HUES64 (cell line): Measurements from ENCODE around the gene MRTO4.

Source experiments
- H3K27ac ChIP-seq: 2 replicates; pipeline ENCODE4 v1.7.0; 2013; ENCODE audit warnings: low read depth, low read length, inconsistent platforms
- H3K27me3 ChIP-seq: 2 replicates; pipeline ENCODE4 v1.6.1; 2013; ENCODE audit warnings: mild to moderate bottlenecking, low read length; ENCODE audit not compliant: insufficient read depth
- H3K36me3 ChIP-seq: 2 replicates; pipeline ENCODE4 v1.6.1; 2013; ENCODE audit warnings: mild to moderate bottlenecking, low read length; ENCODE audit not compliant: insufficient read depth
- H3K4me1 ChIP-seq: 2 replicates; pipeline ENCODE4 v1.6.1; 2013; ENCODE audit warnings: mild to moderate bottlenecking, low read length, moderate library complexity; ENCODE audit not compliant: insufficient read depth
- H3K4me3 ChIP-seq: 2 replicates; pipeline ENCODE4 v1.5.1; 2013; ENCODE audit warnings: mild to moderate bottlenecking, low read length, moderate library complexity
- H3K9ac ChIP-seq: 2 replicates; pipeline ENCODE4 v1.6.1; 2013; ENCODE audit warnings: mild to moderate bottlenecking, low read depth, low read length
- H3K9me3 ChIP-seq: 2 replicates; pipeline ENCODE4 v1.6.1; 2013; ENCODE audit warnings: low read depth, low read length; ENCODE audit not compliant: insufficient read depth
- WGBS: fragments of 150-250, 120-280 bp; methylation state at CpG from one replicate; pipeline ENCODE4 v1.1.7; 2013; ENCODE audit warnings: missing lambda C conversion rate; 5-methylcytosine and 5-hydroxymethylcytosine counted together

Gene MRTO4

DNA sequence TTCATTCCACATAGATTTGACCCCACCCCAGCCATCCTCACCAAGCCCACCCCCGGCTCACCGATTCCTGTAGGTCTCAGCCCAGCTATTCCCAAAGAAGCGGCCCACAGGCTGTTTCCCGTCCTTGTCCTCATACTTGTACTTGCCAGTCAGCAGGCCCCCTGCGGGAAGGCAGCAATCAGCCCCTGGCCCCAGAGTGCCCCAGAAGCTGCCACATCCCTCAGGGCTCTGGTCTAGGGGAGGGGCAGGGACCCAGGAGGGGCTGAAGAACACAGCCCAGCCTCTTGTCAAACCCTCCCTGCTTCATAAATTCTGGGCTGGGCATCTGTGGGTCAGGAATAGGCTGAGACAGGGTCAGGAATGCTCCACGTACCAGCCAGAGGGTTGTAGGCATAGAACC is 55.3 kb downstream of the MRTO4 start:
- no peaks in the 10 kb centered on the region for H3K4me1 ChIP-seq
- 95% methylated on average over 6 of the region's 6 CpGs for WGBS
- peaks cover 64% of the 10 kb centered on the region for H3K36me3 ChIP-seq
- H3K27me3 ChIP-seq, result no peaks in the 10 kb centered on the region
- no peak overlapping the region for H3K9ac ChIP-seq
- H3K4me3 ChIP-seq, result no peak overlapping the region
- H3K27ac ChIP-seq, result no peak overlapping the region
- no peaks in the 10 kb centered on the region for H3K9me3 ChIP-seq

DNA sequence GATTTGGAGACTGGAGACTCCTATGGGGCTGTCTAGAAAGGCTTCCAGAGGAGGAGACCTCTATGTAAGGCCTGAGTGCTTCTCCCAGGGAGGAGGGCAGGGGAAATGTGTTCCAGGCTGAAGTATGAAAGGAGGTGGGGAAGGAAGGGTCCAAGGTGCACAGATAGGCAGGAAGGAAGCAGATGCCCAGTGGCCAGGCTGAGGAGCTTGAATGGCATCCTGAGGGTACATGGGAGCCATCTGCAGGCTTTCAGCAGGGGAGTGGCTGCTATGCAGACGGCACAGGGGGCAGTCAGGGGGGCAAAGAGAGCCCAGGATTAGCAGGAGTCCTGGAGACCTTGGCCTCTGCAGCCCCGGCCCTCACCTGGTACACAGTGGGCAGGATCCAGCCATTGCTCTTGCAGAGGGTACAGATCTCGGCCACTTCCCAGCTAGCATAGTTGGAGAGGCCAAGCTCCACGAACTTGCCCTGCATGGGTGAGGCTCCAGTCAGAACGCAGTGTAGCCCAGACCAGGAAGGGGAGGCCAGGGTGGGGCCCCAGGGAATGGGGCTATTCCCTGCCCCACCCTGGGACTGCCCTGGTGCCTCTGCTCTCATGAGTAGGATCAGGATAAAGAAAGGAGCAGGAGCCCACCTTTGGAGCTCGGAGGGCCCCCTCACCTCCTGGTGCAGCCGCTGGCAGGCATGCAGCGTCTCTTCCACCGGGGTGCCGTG is 56.3 kb downstream of the MRTO4 start:
- no peaks in the 10 kb centered on the region for H3K4me1 ChIP-seq
- no peak overlapping the region for H3K9ac ChIP-seq
- no peaks in the 10 kb centered on the region for H3K27me3 ChIP-seq
- H3K27ac ChIP-seq, result no peak overlapping the region
- no peak overlapping the region for H3K4me3 ChIP-seq
- 95% methylated on average over 10 of the region's 10 CpGs for WGBS
- peaks cover 57% of the 10 kb centered on the region for H3K36me3 ChIP-seq
- H3K9me3 ChIP-seq, result no peaks in the 10 kb centered on the region

DNA sequence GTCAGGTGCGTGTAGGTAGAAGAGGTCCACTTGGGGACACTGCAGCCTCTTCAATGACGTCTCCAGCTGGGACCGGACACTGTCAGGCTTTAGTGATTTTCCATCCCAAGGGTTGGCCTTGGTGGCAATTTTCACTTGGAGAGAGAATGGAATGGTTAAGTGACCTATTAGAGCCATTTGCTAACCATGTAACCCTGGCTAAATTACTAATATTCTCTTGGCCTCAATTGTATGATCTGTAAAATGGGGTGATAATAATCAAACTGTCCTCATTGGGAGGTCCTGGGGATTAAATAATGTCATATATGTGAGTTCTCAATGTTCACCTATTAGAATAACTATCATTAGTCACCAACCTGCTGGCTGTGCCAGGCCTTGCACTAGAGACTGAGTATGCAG is 56.9 kb downstream of the MRTO4 start:
- WGBS, result 81% methylated on average over 3 of the region's 3 CpGs
- Histone ChIP-seq H3K27ac (no peak overlapping the region), H3K36me3 (peaks cover 51% of the 10 kb centered on the region)

DNA sequence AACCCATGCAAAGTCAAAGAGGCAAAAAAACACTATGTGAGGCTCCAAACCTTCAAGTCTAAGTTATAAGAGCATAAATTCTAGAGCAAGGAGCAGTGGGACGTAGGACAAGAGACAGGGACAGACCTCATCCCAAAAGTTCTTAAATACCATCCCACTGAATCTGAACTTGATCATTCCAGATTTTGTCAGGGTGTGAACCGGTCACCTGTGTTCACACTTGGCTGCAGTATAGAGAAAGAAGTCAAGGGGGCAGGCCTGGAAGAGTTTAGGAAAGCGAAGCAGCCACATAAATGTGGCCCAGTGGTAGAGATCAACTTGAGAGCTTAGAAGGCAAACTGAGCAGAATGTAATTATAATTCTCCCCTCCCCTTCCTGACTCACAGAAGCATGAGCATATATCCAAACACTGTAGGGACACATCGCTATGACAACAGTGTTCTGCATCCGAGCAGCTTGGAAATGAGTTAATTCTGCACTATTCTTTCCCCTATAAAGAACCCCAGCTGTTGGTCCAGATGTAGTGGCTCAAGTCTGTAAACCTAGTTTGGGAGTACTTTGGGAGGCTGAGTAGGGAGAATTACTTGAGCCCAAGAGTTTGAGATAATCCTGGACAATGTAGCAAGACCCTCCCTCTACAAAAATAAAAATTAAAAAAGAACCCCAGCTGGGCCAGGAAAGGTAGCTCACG is 57.7 kb downstream of the MRTO4 start:
- Histone ChIP-seq H3K27ac (no peak overlapping the region), H3K4me3 (no peak overlapping the region), H3K36me3 (peaks cover 45% of the 10 kb centered on the region), H3K9me3 (no peaks in the 10 kb centered on the region), H3K4me1 (no peaks in the 10 kb centered on the region), H3K27me3 (no peaks in the 10 kb centered on the region), H3K9ac (no peak overlapping the region)
- 96% methylated on average over 5 of the region's 6 CpGs for WGBS

More for the DNA sequence above, 56.9 kb downstream of the MRTO4 start:
- Histone ChIP-seq H3K4me3 (no peak overlapping the region), H3K4me1 (no peaks in the 10 kb centered on the region), H3K9me3 (no peaks in the 10 kb centered on the region), H3K9ac (no peak overlapping the region), H3K27me3 (no peaks in the 10 kb centered on the region)
